Cortex of kidney (tissue), 1 donor: ENCODE results near the gene LRRC37B.
"Not testable (repeated sequence)": the region's sequence is repeated elsewhere in the genome, so short reads cannot be mapped to it uniquely, and the experiment has no call there.

Experiments used
- DNase-seq: peaks from one replicate; lab custom pipeline; 2025; lab: John Stamatoyannopoulos, UW

LRRC37B gene

DNA sequence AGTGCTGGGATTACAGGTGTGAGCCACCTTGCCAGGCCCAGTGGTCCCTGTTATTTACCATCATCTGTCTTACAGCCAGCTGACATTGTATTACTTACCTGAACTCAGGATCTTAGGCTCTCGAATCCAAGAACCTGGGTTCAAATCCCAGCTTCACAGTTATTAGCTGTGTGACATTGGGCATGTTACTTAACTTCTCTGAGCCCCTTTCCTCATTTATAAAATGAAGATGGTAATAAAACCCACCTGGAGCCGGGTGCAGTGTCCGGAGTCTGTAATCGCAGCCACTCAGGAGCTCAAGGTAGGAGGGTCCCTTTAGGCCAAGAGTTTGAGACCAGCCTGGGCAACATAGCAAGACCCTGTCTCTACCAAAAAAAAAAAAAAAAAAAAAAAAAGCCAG, 79.7 kb downstream of the LRRC37B start:
- DNase-seq: not testable (repeated sequence)

DNA sequence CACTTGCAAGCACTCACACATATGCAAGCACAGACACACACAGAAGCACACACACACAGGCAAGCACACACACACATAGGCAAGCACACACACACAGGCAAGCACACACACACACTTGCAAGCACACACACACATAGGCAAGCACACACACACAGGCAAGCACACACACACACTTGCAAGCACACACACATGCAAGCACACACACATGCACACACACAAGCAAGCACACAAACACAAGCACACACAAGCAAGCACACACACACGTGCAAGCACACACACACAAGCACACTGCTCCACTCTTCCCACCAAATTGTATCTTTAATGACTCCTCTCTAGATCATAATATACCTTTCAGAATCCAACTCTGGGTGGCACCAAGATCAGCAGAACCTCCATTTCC, 84.9 kb downstream of the LRRC37B start:
- DNase-seq: not testable (repeated sequence)

DNA sequence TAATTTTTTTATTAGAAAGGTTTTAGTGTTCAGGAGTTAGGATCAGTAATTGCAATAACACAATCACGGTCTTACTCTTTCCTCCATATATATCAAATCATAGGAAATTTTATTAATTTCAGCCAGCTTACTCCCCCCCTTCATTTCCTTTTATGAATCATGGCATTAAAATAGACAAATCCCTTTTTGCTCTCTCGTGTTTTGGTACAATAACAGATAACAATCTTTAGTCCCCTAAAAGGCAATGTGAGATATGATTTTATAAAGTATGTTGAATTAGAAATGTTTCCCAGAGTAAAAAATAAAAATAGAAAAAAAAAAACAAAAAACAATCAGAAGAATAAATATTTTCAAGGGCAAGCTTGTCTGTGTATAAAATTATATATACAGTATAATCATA, 92.5 kb downstream of the LRRC37B start:
- no peak for DNase-seq

DNA sequence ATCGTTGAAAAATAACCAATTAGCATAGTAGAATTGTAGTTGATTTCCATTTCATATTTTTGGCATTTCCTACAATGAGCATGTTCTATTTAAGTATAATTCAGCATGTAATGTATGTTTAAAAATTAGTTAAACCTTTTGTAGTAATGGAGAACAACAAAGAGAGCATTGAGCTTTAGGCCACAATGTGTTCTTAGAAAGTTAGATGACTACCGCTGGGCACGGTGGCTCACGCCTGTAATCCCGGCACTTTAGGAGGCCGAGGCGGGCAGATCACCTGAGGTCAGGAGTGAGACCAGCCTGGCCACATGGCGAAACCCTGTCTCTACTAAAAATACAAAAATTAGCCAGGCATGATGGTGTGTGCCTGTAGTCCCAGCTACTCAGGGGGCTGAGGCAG, 93.1 kb downstream of the LRRC37B start:
- not testable (repeated sequence) for DNase-seq

DNA sequence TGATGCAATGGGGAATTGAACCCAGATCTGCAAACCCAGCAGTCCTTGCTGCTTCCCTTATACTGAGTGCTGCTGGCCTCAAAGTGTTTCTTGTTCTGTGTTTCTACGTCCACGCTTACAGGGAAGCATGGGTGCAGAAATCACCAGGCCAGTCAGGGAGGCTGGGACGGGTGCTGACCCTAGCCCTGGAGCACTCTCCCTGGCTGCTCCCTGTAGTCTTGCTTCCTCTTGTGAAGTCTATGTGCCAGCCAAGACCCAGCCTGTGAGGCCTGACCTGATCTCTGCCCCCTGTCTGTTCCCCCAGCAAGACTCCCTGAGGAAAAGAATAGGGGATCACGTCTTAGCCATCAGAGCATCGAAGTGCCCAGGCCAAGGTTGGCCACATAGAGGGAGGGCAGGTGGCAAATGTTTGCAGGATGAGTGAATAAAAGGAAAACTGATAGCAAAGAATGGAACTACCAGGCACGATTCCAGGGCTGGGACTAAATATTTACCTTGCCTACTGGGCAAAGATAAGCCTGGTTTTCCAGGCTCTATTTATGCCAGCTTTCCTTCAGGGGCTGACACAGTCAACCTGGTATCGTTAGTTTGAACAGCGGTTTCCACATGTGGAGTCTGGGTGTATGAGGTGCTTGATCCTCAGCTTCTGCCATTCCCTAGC, 93.9 kb downstream of the LRRC37B start:
- no peak for DNase-seq

DNA sequence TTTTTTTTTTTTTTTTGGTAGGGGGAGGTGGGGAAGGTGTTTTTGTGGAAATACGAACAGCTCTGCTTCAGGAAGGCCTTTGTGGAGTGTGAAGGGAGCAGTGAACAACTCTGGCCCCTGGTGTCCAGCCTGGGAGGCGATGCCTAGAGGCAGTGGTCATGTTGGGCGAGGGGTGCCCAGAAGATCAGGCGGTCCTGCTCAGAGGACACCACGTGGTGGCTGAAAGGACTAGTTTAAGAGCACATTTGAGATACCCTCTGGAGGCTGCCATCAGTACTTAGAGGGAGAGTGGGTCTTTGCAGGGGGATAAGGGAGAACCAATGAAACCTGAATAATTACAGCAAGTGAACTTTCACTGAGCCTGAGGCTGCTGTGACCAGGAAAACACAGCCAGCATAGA, 95.0 kb downstream of the LRRC37B start:
- DNase-seq: no peak

DNA sequence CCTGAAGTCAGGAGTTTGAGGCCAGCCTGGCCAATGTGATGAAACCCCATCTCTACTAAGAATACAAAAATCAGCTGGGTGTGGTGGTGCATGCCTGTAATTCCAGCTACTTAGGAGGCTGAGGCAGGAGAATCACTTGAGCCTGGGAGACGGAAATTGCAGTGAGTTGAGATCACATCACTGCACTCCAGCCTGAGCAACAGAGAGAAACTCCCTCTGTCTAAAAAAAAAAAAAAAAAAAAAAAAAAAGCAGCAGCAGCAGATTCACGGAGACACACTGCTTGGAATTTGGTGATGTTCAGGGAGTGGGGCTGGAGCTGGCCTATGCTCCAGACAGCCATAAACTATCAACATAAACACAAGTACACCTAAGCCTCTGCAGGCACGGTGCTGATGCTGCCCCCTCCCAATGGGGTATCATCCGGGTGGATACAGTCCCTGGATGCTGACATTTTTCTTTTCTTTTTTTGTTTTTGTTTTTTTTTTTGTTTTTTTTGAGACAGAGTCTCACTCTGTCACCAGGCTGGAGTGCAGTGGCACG, 95.5 kb downstream of the LRRC37B start:
- no peak for DNase-seq
